ENCODE measurements around the gene SPON2. TPM values are rescaled to one million over a fixed set of nuclear protein-coding genes. Genes with fewer than 3 reads are reported as not detected.

SPON2 gene
- total RNA-seq, 1 donor from 2014 or later, result 2.1 TPM

- H4K20me1 ChIP-seq (ENCODE audit: low read depth), result no peaks in the 10 kb centered on the region
- Mint-ChIP-seq H3K27ac (no peak overlapping the region), H3K4me1 (peaks cover 3% of the 10 kb centered on the region), H3K36me3 (no peaks in the 10 kb centered on the region), H3K27me3 (ENCODE audit: insufficient read depth, low read depth) (peaks cover 7% of the 10 kb centered on the region), H3K9me3 (no peaks in the 10 kb centered on the region), H3K4me3 (no peak overlapping the region)
- no peak overlapping the region for H3K4me3 ChIP-seq
- no peaks in the 10 kb centered on the region for H3K9me3 ChIP-seq (ENCODE audit: low read depth)
- H3K27me3 ChIP-seq, result no peaks in the 10 kb centered on the region
- H3K36me3 ChIP-seq, result no peaks in the 10 kb centered on the region
- H3F3A ChIP-seq (ENCODE audit: low read depth), result no peaks in the 10 kb centered on the region
- no peak overlapping the region for H3K9ac ChIP-seq
- TF ChIP-seq EZH2phosphoT487 (IDR thresholded peaks at IDR 0.05) (no peak), EZH2 (IDR thresholded peaks at IDR 0.05) (no peak), CTCF (IDR thresholded peaks at IDR 0.05) (no peak)
- H3K27ac ChIP-seq, result no peak overlapping the region
- H3K4me2 ChIP-seq, result no peak overlapping the region
- H2AFZ ChIP-seq (replicated peaks), result no peak overlapping the region
- H3K4me1 ChIP-seq, result no peaks in the 10 kb centered on the region
- no peak for DNase-seq (ENCODE audit: low spot score)
- H3K79me2 ChIP-seq (ENCODE audit: low read depth), result no peaks in the 10 kb centered on the region
Measured at GRCh38 chr4:1202526-1203011, 30.2 kb upstream of the SPON2 start.

- Histone ChIP-seq H3K4me3 (no peak overlapping the region), H4K20me1 (ENCODE audit: low read depth) (no peaks in the 10 kb centered on the region), H2AFZ (replicated peaks) (no peak overlapping the region), H3F3A (ENCODE audit: low read depth) (no peaks in the 10 kb centered on the region), H3K36me3 (no peaks in the 10 kb centered on the region), H3K27ac (no peak overlapping the region), H3K4me2 (no peak overlapping the region), H3K9me3 (ENCODE audit: low read depth) (no peaks in the 10 kb centered on the region), H3K4me1 (no peaks in the 10 kb centered on the region), H3K9ac (no peak overlapping the region), H3K79me2 (ENCODE audit: low read depth) (no peaks in the 10 kb centered on the region), H3K27me3 (no peaks in the 10 kb centered on the region)
- TF ChIP-seq EZH2 (IDR thresholded peaks at IDR 0.05), result no peak
- no peak for TF ChIP-seq EZH2phosphoT487 (IDR thresholded peaks at IDR 0.05)
- no peak for TF ChIP-seq CTCF (IDR thresholded peaks at IDR 0.05)
- Mint-ChIP-seq H3K4me3 (no peak overlapping the region), H3K36me3 (no peaks in the 10 kb centered on the region), H3K4me1 (peaks cover 3% of the 10 kb centered on the region), H3K27me3 (ENCODE audit: insufficient read depth, low read depth) (peaks cover 7% of the 10 kb centered on the region), H3K9me3 (no peaks in the 10 kb centered on the region), H3K27ac (peak overlapping the region; percentile 76)
- no peak for DNase-seq (ENCODE audit: low spot score)
Measured at GRCh38 chr4:1201851-1202525, 29.6 kb upstream of the SPON2 start.

- Histone ChIP-seq H3F3A (ENCODE audit: low read depth) (no peaks in the 10 kb centered on the region), H3K27me3 (no peaks in the 10 kb centered on the region), H4K20me1 (ENCODE audit: low read depth) (no peaks in the 10 kb centered on the region), H3K4me3 (no peak overlapping the region), H3K36me3 (no peaks in the 10 kb centered on the region), H3K27ac (no peak overlapping the region), H3K9me3 (ENCODE audit: low read depth) (no peaks in the 10 kb centered on the region), H2AFZ (replicated peaks) (no peak overlapping the region), H3K4me2 (no peak overlapping the region), H3K79me2 (ENCODE audit: low read depth) (no peaks in the 10 kb centered on the region), H3K4me1 (no peaks in the 10 kb centered on the region), H3K9ac (no peak overlapping the region)
- Mint-ChIP-seq H3K4me3 (no peak overlapping the region), H3K27ac (no peak overlapping the region), H3K27me3 (ENCODE audit: insufficient read depth, low read depth) (peaks cover 7% of the 10 kb centered on the region), H3K9me3 (no peaks in the 10 kb centered on the region), H3K36me3 (no peaks in the 10 kb centered on the region), H3K4me1 (peaks cover 3% of the 10 kb centered on the region)
- no peak for DNase-seq (ENCODE audit: low spot score)
- TF ChIP-seq EZH2 (IDR thresholded peaks at IDR 0.05) (no peak), EZH2phosphoT487 (IDR thresholded peaks at IDR 0.05) (no peak), CTCF (IDR thresholded peaks at IDR 0.05) (no peak)
Measured at GRCh38 chr4:1200425-1201035, 28.1 kb upstream of the SPON2 start.

Data from neural progenitor cell (in vitro differentiated cells).